Measurements from ENCODE around the gene ADAMTS10.
A peak's percentile ranks its signal among the peaks of the same experiment; 100 is the strongest.
"Not testable (repeated sequence)": the region's sequence is repeated elsewhere in the genome, so short reads cannot be mapped to it uniquely, and the experiment has no call there.

The ADAMTS10 gene

GRCh38 chr19:8592231-8593009 lies 18.1 kb downstream of the ADAMTS10 start:
- peak; percentile 45 to 49 for DNase-seq

- DNase-seq, result no peak
Measured at GRCh38 chr19:8589177-8589714, 21.3 kb downstream of the ADAMTS10 start.

- peak; percentile 17 to 40 for DNase-seq
Measured at GRCh38 chr19:8585894-8586750, 24.4 kb downstream of the ADAMTS10 start.

GRCh38 chr19:8584965-8585893 lies 25.3 kb downstream of the ADAMTS10 start:
- no peak for DNase-seq

- peak in 1 of 2 experiments; percentile 64 for DNase-seq
Measured at GRCh38 chr19:8580710-8581281, 29.7 kb downstream of the ADAMTS10 start.

GRCh38 chr19:8578642-8579265 lies 31.8 kb downstream of the ADAMTS10 start:
- peak; percentile 16 to 61 for DNase-seq

GRCh38 chr19:8577741-8578140 lies 32.8 kb downstream of the ADAMTS10 start:
- no peak for DNase-seq

- no peak for DNase-seq
Measured at GRCh38 chr19:8577247-8577646, 33.3 kb downstream of the ADAMTS10 start, which contains the start of gene MYO1F. TSS of gene MYO1F (minus strand) at chr19:8577442. CDS start at chr19:8577309, 133 bp downstream.

- no peak for DNase-seq
Measured at GRCh38 chr19:8576273-8576993, 34.1 kb downstream of the ADAMTS10 start.

GRCh38 chr19:8575467-8575997 lies 35.0 kb downstream of the ADAMTS10 start:
- no peak for DNase-seq

- DNase-seq, result not testable (repeated sequence)
Measured at GRCh38 chr19:8574619-8574922, 35.9 kb downstream of the ADAMTS10 start.

GRCh38 chr19:8573316-8573715 lies 37.2 kb downstream of the ADAMTS10 start:
- no peak for DNase-seq

- peak; percentile 31 to 61 for DNase-seq
Measured at GRCh38 chr19:8571006-8571411, 39.5 kb downstream of the ADAMTS10 start.

GRCh38 chr19:8569066-8569771 lies 41.3 kb downstream of the ADAMTS10 start:
- DNase-seq, result peak; percentile 64 to 79

- no peak for DNase-seq
Measured at GRCh38 chr19:8567522-8568172, 42.9 kb downstream of the ADAMTS10 start.

- no peak for DNase-seq
Measured at GRCh38 chr19:8566855-8567254, 43.7 kb downstream of the ADAMTS10 start.

- DNase-seq, result not testable (repeated sequence)
Measured at GRCh38 chr19:8564866-8565265, 45.6 kb downstream of the ADAMTS10 start.

- no peak for DNase-seq
Measured at GRCh38 chr19:8561075-8561764, 49.3 kb downstream of the ADAMTS10 start.

GRCh38 chr19:8558325-8558724 lies 52.2 kb downstream of the ADAMTS10 start:
- DNase-seq, result no peak
